GM12873 (cell line): ENCODE data around the gene TNFRSF19.

Experiments used
- TF ChIP-seq, protein P1 (sequence below): IDR thresholded peaks from 2 replicates; pipeline ENCODE4 v1.5.1; 2012; ENCODE audit warnings: low read depth, mild to moderate bottlenecking, moderate library complexity, low read length, control low read depth; ENCODE audit not compliant: insufficient read depth; ENCODE audit errors: missing control alignments

TNFRSF19 gene

DNA sequence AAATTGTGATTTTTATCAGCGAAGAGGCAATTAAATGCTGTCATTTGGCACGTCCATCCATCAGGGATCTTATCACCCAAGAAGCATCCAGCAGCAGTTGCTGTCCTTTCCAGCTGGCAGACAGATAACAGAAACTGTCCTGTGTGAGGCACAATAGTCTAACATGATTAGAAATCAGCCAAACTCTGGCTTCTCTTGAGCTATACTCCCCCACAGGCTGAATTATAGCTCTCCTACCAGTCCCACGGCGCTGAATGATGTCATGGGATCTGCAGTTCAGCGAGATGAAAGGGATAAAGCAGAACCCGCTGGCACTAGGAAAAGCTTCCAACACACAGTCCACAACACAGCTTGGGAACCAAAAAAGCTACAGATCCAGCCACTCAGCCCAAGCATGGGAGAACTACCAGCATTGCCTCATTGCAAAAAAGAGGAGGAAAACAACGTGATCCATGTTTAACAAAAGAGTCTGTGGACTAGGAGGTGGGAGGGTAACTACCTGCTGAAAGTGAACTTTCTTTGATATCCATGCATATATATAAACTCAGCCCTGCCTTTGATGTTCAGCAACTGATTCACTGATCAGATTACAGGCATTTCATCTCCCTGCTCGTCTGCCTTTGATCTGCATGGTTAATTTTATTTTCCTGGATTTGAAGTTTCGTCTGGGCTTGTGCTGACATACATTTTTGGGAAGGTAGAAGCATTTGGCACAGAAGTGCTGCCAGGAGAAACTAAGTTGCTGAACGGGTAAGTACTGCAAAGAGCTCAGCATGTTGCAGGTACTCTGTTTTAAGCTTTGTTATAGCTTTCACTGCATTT is at the start of gene TNFRSF19:
TNFRSF19 (plus strand) TSS at position 314 of the 822 bp plus-strand sequence. CDS start 19,772 bp downstream, outside the sequence.
- TF ChIP-seq, protein P1, sequence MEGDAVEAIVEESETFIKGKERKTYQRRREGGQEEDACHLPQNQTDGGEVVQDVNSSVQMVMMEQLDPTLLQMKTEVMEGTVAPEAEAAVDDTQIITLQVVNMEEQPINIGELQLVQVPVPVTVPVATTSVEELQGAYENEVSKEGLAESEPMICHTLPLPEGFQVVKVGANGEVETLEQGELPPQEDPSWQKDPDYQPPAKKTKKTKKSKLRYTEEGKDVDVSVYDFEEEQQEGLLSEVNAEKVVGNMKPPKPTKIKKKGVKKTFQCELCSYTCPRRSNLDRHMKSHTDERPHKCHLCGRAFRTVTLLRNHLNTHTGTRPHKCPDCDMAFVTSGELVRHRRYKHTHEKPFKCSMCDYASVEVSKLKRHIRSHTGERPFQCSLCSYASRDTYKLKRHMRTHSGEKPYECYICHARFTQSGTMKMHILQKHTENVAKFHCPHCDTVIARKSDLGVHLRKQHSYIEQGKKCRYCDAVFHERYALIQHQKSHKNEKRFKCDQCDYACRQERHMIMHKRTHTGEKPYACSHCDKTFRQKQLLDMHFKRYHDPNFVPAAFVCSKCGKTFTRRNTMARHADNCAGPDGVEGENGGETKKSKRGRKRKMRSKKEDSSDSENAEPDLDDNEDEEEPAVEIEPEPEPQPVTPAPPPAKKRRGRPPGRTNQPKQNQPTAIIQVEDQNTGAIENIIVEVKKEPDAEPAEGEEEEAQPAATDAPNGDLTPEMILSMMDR, result no peak

DNA sequence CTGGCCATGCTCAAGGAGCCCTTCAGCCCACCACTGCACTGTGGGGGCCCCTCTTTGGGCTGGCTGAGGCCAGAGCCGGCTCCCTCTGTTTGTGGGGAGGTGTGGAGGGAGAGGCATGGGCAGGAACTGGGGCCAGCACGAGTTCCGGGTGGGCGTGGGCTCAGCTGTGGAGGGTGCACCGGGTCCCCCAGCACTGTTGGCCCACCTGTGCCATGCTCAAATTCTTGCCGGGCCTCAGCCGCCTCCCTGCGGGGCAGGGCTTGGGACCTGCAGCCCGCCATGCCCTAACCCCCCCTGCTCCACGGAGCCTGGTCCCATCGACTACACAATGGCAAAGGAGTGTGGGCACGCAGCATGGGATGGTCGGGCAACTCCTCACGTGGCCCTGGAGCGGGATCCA is 38.8 kb upstream of the TNFRSF19 start:
- TF ChIP-seq, protein P1, result no peak

- TF ChIP-seq, protein P1, result no peak
Measured at GRCh38 chr13:23534090-23534489, 36.1 kb upstream of the TNFRSF19 start.

DNA sequence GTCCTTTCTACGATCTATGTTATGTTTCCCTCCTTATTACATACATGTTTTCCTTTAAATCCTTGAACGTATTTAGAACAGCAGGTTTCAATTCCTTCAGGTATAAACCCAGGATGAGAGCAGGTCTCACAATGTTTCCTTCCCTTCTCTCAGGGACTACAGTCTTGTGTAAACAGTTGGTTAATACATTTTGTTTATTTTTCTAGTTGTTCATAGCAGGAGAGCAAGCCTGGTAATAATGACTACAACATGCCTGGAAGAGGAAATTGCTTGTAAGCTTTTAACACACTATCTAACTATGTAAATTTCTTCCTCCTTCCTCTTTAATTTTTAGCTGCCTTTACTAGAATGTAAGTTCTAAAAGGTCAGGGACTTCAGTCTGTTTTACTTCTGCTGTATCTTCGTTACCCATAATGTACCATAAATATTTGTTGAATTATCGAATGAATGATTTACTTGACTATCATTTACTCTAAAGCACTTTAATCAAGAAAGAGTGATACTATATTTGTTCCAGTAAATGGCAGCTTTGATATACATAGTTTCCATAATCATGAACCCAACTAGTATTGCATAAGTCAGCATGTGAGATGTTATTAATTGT is 28.9 kb upstream of the TNFRSF19 start:
- TF ChIP-seq, protein P1, result no peak

- TF ChIP-seq, protein P1, result no peak
Measured at GRCh38 chr13:23544668-23545067, 25.5 kb upstream of the TNFRSF19 start.

DNA sequence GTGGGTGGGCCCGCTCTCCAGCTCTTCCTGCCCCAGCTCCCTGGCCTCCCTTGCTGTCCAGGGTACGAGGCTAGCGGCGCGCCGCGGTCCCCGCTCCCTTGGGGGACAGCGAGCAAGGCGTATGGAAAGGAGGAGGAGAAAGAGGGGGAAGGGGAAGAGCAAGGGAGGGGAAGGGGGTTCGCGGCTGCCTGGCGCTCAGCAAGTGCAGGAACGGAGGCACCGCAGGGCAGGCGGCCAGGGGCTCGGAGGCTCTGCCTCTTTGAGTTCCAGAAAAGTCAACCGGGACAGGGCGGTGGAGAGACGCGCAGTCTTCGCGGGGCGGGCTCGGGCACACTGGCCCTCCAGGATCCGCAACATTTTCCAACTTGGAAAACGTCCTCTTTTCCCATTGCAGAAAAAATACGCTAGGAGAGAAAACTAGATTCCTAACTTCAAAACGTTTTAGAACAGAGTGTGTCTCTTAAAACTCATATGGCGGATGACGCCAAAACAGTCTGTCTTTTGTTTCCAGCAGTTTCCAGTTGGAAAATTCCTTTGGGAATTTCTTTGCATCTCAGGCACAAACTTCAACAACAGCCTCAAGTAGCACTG is 23.1 kb upstream of the TNFRSF19 start:
- TF ChIP-seq, protein P1, result no peak

DNA sequence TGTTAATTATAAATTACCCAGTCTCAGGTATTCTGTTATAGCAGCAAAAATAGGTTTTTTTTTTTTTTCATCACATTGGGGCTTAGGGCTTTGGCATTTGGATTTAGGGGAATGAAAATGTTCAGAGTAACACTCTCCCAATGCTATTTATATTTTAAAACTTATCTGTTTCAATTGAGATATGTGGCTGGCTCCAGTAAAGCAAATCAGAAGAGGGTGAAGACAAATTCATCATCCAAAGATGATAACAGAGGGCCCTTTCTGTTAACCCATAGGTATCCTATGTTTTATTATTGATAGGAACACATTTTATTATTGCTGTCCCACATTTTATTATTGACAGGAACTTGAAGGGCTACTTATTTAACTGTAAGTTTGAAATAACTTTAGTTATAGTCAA is 20.5 kb upstream of the TNFRSF19 start:
- TF ChIP-seq, protein P1, result no peak
